LHCN-M2 (cell line): ENCODE data around the gene CST3. TPM values are rescaled to one million over a fixed set of nuclear protein-coding genes. Genes with fewer than 3 reads are reported as not detected.
"Not testable (repeated sequence)": the region's sequence is repeated elsewhere in the genome, so short reads cannot be mapped to it uniquely, and the experiment has no call there.

Experiments
- DNase-seq: peaks from one replicate; pipeline ENCODE4 v3.0.0-alpha.2; 2012; ENCODE audit warnings: low read depth
- polyA plus RNA-seq: library from polyadenylated mRNA; unstranded; fragments of >200 nt; gene quantifications from one replicate; pipeline ENCODE4 v1.2.1, GENCODE V29; 2012; ENCODE audit warnings: missing spikeins
- total RNA-seq: library from RNA; depleted of rRNA; stranded (reverse); fragments of >200 nt; gene quantifications from 2 replicates; pipeline ENCODE4 v1.2.3, GENCODE V29; 2014; rRNA removed

Gene CST3
- total RNA-seq = 356 and 431 TPM in 2 replicates
- polyA plus RNA-seq = 395 TPM

DNA sequence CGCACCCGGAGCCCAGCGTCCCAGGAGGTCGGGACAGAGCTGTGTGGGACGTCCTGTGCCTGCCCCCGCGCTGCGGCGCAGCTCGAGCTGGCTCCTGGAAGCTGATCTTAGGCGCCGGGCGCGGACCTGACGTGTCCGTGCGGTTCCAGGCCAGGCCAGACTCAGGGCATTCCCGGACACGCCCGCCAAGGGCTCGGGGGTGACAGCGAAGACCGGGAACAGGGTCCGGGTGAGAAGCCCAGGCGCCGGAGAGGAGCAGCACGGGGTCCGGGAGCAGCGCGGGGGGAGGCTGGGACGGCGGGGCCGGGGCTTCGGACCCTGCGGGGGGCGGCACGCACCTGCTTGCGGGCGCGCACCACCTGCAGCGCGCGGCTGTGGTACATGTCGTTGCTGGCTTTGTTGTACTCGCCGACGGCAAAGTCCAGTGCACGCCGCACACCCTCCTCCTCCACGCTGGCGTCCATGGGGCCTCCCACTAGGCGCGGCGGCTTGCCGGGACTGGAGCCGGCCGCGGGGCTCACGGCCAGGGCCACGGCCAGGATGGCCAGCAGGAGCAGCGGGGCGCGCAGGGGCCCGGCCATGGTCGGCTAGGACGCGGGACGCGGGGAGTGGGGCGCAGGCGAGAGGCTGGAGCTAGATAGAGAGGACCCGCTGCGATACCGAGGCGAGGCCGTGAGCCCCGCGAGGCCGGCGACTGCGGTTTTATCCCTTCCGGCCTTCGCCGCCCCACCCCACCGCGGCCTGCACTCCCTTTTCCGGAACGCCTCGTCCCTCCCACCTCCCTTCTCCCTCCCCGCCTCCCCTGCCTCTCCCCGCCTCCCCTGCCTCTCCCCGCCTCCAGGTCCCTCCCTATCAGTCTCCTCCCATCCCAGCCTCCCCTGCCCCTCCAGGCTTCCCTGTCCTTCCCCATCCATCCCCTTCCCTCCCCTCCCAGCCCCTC, at the start of gene CST3:
TSS of gene CST3 (minus strand) at position 674 of the 940 bp plus-strand sequence. CDS start at position 581, 93 bp downstream.
- peak; percentile 83 for DNase-seq

DNA sequence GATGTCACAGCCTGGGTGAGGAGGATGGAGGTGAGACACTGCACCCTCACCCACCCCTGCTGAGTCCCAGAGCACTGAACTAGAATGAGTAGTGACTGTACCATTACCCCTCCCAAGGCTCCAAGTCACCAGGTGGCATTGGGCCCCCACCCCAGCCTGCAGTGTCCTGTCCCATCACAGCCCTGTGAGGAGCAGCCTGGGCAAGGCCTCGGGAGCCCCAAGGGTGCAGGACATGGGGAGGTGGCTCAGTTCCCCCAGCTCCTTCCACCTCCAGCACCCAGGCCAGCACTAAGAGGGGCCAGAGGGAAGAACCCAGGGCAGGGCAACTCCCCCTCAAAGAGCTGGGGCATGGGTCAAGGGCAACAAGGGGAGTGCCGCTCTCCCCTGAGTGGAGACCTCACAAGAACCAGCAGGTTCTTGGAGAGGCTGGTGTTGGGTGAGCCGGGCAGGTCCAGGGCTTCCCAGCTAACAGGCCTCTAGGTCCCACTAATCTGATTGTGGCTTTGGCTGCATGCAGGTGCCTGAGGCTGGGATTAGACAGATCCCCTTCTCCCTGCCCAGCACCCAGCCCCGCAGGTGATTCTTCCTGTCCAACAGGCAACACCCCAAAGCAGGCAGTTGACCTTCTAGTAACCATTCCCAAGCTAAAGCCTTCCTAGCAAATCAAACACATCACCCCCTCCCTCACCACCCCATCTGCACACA, 48.4 kb upstream of the CST3 start:
- no peak for DNase-seq

DNA sequence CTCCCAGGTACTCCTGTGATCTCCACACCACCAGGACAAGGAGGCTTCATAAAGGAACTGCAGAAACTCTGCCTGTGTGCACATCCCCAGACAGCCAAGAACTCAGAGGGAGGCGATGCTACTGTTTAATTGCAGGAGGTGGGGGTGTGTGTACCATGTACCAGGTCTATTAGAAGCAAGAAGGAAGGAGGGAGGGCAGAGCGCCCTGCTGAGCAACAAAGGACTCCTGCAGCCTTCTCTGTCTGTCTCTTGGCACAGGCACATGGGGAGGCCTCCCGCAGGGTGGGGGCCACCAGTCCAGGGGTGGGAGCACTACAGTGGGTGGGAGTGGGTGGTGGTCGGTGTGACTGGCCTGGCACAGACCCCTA, 47.8 kb upstream of the CST3 start:
- DNase-seq = not testable (repeated sequence)

DNA sequence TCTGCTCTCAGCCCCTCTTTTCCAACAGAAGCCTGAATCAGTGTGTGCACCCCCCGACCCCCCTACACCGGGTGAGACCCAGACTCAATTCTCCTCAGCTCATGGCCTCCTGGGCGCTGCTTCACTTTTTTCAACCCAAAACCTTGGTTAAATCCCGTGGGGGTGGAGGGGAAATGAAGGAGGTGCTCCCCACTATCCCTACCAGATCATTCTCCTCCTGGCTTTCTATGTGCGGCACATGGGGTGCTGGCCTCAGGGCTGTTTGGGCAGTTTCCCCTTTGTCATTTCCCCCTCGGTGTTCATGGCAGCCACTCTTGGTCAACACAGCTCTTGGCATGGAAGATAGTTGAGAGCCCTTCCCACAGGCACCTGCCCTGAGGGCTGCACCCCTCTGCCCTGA, 46.5 kb upstream of the CST3 start:
- DNase-seq = no peak

DNA sequence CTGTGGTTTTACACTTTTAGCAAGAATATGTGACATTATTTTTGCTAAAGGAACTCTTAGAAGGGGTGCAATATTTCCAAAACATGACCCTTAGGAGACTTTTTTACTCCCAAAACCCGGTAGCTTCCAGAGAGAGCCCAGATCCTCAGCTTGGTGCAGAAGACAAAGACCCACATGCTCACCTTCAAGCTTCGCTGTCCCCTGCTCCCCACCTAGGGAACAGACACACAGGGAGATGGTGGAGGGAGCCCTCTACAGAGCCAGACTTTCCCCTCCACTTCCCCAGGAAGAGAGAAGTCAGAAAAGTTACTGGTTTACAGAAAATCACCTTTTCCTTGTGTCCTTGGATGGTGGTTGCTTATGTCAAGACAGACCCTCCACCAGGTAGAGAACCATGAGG, 46.1 kb upstream of the CST3 start:
- DNase-seq = no peak

GRCh38 chr20:23683281-23683680, 45.5 kb upstream of the CST3 start:
- DNase-seq = no peak

- DNase-seq = no peak
Observed at GRCh38 chr20:23680146-23680545, 42.4 kb upstream of the CST3 start.

DNA sequence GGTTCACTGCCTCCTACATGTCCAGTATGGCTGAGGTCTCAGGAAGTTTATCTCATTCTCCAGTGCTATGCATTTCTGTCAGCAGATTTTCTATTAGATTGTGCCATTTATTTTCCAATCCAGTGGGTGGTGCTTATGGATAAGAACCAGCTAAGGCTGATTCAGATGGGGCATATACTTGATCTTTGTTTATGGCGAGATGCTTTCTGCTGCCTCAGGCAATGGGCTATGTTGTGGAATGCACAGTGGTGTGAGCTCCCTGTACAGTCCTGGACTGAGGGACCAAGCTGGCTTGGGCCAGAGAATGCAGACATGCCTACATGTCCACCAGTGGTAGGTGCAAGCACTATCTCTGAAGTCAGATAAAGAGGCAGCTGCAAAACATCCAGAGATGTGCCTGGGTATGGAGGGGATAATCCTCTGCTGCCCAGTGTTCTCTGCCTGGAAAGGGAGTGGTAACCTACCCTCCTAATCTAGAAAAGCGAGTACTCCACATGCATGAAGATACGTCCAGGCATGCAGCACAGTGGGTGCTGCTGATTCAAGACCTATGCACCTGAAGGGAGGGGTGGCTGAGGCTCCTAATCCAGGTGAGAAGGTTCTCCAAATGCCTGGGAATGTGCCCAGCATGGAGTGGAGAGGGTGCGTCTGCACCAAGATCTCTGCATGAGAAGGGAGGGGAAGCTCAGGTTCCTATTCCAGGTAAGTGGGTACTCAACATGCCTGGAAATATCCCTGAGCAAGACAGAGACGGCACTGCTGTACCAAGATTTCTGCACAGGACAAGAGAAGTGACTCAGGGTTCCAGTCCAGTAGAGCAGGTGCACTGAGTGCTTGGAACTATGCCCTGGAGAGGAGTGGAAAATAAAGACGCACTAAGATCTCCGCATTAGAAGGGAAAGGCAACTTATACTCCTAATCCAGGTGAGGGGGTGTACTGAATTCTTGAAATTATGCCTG, 41.7 kb upstream of the CST3 start:
- no peak for DNase-seq

DNA sequence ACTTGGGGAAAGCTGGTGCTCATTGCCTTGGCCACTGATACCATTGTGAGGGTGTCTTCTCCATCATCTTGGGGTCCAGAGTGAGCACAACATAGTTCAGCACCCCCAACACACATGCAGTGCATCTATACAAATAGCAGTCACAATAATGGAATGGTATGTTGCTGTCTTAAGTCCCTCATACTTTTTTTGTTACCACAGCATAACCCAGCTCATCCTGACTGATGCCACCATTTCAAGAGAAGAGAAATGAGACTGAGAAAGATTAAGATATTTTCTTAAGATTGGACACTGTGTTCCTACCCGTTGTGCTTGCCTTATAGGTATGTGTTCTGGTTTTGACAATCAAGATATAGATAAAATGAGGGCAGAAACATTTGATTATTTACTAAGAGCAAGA, 35.5 kb upstream of the CST3 start:
- DNase-seq = no peak

- no peak for DNase-seq
Observed at GRCh38 chr20:23672158-23672557, 34.4 kb upstream of the CST3 start.

- no peak for DNase-seq
Observed at GRCh38 chr20:23671479-23671878, 33.7 kb upstream of the CST3 start.

- DNase-seq = no peak
Observed at GRCh38 chr20:23670361-23670760, 32.6 kb upstream of the CST3 start.

DNA sequence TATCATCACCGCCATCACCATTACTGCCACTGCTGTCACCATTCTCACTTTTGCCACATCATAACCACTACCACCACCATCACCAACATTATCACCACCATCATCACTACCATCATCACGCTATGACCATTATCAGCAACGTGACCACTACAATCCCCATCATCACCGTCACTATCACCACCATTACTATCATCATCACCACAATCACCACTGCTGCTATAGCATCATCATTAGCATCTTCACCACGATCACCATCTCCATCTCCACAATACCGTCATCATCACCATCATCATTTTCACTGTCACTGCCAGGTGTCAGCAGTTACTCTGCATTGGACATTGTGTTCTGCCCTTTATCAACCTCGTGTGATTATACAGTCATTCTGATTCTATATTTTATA, 32.1 kb upstream of the CST3 start:
- DNase-seq = no peak

GRCh38 chr20:23669327-23669726, 31.6 kb upstream of the CST3 start:
- no peak for DNase-seq

GRCh38 chr20:23668477-23668951, 30.8 kb upstream of the CST3 start:
- peak; percentile 42 for DNase-seq

DNA sequence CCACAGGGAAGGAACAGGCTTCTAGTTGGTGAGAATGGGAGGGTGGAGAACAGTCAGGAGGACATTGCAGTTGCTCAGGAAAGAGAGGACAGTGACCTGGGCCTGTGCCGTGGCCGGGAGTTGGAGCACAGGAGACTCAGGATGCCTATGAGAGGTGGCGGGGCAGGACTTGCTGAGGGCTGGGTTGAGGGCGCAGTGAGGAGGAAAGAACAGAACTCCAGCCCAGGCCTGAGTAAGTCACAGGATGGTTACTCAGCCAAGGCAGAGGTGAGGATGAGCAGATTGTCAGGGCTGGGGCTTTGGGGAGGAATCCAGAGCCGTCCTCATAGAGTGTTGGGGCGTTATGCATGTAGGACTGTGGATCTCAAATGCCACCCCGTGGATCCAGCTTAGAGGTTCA, 29.9 kb upstream of the CST3 start:
- DNase-seq = no peak

DNA sequence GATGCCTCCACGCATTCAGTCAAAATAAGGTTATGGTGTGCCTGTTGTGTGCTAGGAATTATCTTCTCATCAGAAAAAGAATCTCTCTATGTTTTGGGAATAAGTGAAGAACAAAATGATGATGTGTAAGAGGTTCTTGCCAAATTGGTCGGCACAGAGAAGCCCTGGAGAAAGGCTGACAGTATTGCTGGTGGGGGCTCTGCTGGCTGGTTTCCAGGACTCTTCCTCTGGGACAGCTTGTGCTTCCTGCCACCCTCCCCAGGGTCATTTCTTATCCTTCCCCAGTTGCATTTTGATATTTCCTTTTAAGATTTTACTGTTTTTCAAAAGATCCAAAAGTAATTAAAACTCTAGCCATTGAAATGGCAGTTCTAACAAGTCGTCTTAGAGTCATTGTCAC, 28.9 kb upstream of the CST3 start:
- DNase-seq = no peak

DNA sequence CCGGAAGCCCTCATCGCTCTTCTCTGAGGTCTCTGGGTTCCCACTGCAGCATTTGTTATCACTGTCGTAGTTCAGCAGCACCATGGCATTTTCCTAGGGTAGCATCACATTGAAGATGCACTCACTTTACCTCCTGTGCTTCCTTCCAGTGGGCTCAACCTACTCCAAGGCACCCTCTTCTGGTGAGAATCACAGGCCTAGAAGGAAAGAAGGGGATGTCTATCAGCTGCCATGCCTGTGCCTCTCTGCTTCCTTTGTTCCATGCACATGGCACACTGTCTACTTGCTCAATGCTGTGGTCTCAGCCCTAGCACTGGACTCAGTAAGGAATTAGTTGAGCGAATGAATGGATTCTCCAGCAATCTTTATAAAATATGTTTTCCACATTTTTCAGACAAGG, 28.4 kb upstream of the CST3 start:
- peak; percentile 28 for DNase-seq

GRCh38 chr20:23664954-23665353, 27.2 kb upstream of the CST3 start:
- no peak for DNase-seq

- not testable (repeated sequence) for DNase-seq
Observed at GRCh38 chr20:23664046-23664445, 26.3 kb upstream of the CST3 start.

GRCh38 chr20:23663180-23663579, 25.4 kb upstream of the CST3 start:
- DNase-seq = no peak
